ENCODE results near the gene C16orf74. TPM values are rescaled to one million over a fixed set of nuclear protein-coding genes. Genes with fewer than 3 reads are reported as not detected.
A peak's percentile ranks its signal among the peaks of the same experiment; 100 is the strongest.

C16orf74 gene
- polyA plus RNA-seq, 2 of the 4 experiments (the other 2 are of a cell fraction): 3.8 to 9.1 TPM

DNA sequence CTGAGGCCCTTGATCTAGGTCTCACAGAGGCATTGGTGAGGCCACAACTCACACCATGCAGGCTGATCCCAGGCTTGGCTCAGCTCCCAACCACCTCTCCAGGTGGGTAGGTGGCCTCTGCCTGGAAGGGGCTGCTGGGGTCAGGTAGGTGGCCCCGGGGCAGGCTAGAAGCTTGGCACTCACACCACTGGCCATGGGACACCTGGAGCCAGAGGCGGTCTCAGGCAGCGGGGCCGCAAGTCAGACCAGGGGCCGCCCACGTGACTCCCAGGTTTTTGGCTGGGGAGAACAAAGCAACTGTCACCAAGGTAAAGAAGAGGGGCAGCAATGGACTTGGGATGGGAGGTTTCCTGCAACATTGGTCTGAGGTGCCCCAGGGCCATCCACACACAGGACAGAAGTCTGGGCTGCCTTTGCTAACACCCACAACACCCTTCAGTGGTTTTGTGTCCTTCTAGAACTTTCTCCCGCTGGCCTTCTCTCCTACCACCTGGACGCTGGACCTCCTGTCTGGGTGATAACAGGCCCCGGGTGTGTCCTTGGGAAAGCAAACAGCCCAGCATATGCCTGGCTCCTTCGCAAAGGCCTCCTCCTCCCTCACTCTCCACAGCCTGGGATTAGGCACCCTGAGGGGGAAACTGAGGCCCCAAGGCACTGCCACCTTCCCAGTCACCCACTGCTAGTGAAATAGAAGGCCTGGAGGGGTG, 16.4 kb downstream of the C16orf74 start:
- ChIA-PET CTCF (interaction anchor here (0.5 to 15.5 kb wide), 2 partner anchors 15 to 23 kb away, joined by 3 to 130 read pairs; no protein-coding TSS in a partner anchor), POLR2A (no interaction called here)
- ATAC-seq: no peak
- Histone ChIP-seq H3K4me3 (no peak overlapping the region), H3K4me2 (no peak overlapping the region), H3K9me3 (no peaks in the 10 kb centered on the region), H3K4me1 (no peaks in the 10 kb centered on the region), H3K27ac (no peak overlapping the region)
- no peak for FAIRE-seq
- WGBS (ENCODE audit: missing lambda C conversion rate): 64% methylated on average over 6 of the region's 10 CpGs
- no peak for DNase-seq (ENCODE audit: low read depth in 1 of 2, low spot score in 1 of 2)
- TF ChIP-seq ESRRA (IDR thresholded peaks at IDR 0.05; ENCODE audit: borderline replicate concordance, low read length) (no peak), GATA3 (IDR thresholded peaks at IDR 0.05; ENCODE audit: borderline replicate concordance) (no peak), ZSCAN20 (CRISPR knock-in tag; IDR thresholded peaks at IDR 0.05) (no peak), EHF (CRISPR knock-in tag; IDR thresholded peaks at IDR 0.05) (no peak), CHD4 (IDR thresholded peaks at IDR 0.05; ENCODE audit: borderline replicate concordance) (no peak), SMC3 (IDR thresholded peaks at IDR 0.05) (no peak), RARB (CRISPR knock-in tag; IDR thresholded peaks at IDR 0.05) (no peak), EHMT2 (IDR thresholded peaks at IDR 0.05; ENCODE audit: low read depth) (no peak), CBX8 (IDR thresholded peaks at IDR 0.05) (no peak), EP300 (IDR thresholded peaks at IDR 0.05) (no peak), MAFK (IDR thresholded peaks at IDR 0.05; ENCODE audit: partially characterized antibody) (no peak), MAZ (IDR thresholded peaks at IDR 0.05; ENCODE audit: borderline replicate concordance, low read depth, low read length) (no peak), ZFP36 (IDR thresholded peaks at IDR 0.05; ENCODE audit: borderline replicate concordance, partially characterized antibody) (no peak), FOSL2 (IDR thresholded peaks at IDR 0.05) (no peak), FOSL2 (CRISPR knock-in tag; IDR thresholded peaks at IDR 0.05) (no peak), ZNF302 (CRISPR knock-in tag; IDR thresholded peaks at IDR 0.05) (no peak)
- TF ChIP-seq, protein P1, sequence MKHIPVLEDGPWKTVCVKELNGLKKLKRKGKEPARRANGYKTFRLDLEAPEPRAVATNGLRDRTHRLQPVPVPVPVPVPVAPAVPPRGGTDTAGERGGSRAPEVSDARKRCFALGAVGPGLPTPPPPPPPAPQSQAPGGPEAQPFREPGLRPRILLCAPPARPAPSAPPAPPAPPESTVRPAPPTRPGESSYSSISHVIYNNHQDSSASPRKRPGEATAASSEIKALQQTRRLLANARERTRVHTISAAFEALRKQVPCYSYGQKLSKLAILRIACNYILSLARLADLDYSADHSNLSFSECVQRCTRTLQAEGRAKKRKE (CRISPR knock-in tag; IDR thresholded peaks at IDR 0.05; ENCODE audit: low read depth): no peak
- TF ChIP-seq, protein P2, sequence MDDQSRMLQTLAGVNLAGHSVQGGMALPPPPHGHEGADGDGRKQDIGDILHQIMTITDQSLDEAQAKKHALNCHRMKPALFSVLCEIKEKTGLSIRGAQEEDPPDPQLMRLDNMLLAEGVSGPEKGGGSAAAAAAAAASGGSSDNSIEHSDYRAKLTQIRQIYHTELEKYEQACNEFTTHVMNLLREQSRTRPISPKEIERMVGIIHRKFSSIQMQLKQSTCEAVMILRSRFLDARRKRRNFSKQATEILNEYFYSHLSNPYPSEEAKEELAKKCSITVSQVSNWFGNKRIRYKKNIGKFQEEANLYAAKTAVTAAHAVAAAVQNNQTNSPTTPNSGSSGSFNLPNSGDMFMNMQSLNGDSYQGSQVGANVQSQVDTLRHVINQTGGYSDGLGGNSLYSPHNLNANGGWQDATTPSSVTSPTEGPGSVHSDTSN (IDR thresholded peaks at IDR 0.05): no peak
- TF ChIP-seq, protein P3, sequence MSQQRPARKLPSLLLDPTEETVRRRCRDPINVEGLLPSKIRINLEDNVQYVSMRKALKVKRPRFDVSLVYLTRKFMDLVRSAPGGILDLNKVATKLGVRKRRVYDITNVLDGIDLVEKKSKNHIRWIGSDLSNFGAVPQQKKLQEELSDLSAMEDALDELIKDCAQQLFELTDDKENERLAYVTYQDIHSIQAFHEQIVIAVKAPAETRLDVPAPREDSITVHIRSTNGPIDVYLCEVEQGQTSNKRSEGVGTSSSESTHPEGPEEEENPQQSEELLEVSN (IDR thresholded peaks at IDR 0.05; ENCODE audit: borderline replicate concordance, low read depth): no peak

DNA sequence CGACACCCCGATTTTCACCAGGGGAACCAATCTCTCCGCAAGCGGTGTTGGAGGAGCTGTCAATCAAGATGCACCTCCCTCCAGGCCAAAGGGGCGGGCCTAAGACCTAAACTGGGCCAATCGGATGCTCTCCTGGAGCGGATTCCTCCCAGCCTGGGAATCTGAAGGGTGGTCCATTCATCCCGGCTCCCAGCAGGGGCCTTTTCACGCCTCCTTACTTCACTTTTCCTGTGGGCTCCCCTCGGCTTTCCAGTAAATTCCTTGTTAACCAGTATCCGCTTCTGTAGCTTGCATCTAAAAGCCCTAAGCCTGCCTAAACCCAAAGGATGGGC, 17.1 kb downstream of the C16orf74 start:
- no peaks in the 10 kb centered on the region for H3K9me3 ChIP-seq
- WGBS (ENCODE audit: missing lambda C conversion rate): 85% methylated on average over 11 of the region's 11 CpGs
- POLR2A ChIA-PET: no interaction called here
- DNase-seq (ENCODE audit: low read depth in 1 of 2, low spot score in 1 of 2) (peak; percentile 33 to 47), FAIRE-seq (no peak), ATAC-seq (peak in 1 of 2 experiments; percentile 72; a peak in 3 of 6 replicates)
- no peak overlapping the region for H3K4me2 ChIP-seq
- no peaks in the 10 kb centered on the region for H3K4me1 ChIP-seq
- no peak overlapping the region for H3K27ac ChIP-seq
- no peak overlapping the region for H3K4me3 ChIP-seq
- CTCF ChIA-PET: interaction anchor here (15.5 kb wide), 1 partner anchor 15 kb away, joined by 130 read pairs; no protein-coding TSS in a partner anchor
- TF ChIP-seq HDAC2 (IDR thresholded peaks at IDR 0.05) (no peak), TP53 (CRISPR knock-in tag; IDR thresholded peaks at IDR 0.05) (no peak), POLR2AphosphoS2 (conservative IDR thresholded peaks at IDR 0.05; ENCODE audit: low read length) (no peak), NR3C1 (IDR thresholded peaks at IDR 0.05) (no peak), MAZ (IDR thresholded peaks at IDR 0.05; ENCODE audit: borderline replicate concordance, low read depth, low read length) (no peak), KDM5A (IDR thresholded peaks at IDR 0.05) (no peak), RCOR1 (IDR thresholded peaks at IDR 0.05; ENCODE audit: low read depth, low read length) (no peak), HEYL (CRISPR knock-in tag; IDR thresholded peaks at IDR 0.05) (no peak), FOSB (CRISPR knock-in tag; IDR thresholded peaks at IDR 0.05) (no peak), JUNB (IDR thresholded peaks at IDR 0.05) (no peak)
- TF ChIP-seq, protein P4, sequence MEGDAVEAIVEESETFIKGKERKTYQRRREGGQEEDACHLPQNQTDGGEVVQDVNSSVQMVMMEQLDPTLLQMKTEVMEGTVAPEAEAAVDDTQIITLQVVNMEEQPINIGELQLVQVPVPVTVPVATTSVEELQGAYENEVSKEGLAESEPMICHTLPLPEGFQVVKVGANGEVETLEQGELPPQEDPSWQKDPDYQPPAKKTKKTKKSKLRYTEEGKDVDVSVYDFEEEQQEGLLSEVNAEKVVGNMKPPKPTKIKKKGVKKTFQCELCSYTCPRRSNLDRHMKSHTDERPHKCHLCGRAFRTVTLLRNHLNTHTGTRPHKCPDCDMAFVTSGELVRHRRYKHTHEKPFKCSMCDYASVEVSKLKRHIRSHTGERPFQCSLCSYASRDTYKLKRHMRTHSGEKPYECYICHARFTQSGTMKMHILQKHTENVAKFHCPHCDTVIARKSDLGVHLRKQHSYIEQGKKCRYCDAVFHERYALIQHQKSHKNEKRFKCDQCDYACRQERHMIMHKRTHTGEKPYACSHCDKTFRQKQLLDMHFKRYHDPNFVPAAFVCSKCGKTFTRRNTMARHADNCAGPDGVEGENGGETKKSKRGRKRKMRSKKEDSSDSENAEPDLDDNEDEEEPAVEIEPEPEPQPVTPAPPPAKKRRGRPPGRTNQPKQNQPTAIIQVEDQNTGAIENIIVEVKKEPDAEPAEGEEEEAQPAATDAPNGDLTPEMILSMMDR (IDR thresholded peaks at IDR 0.05): no peak
- TF ChIP-seq, protein P2 (IDR thresholded peaks at IDR 0.05): no peak
- TF ChIP-seq, protein P5, sequence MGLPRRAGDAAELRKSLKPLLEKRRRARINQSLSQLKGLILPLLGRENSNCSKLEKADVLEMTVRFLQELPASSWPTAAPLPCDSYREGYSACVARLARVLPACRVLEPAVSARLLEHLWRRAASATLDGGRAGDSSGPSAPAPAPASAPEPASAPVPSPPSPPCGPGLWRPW (IDR thresholded peaks at IDR 0.05): no peak
- TF ChIP-seq, protein P3 (IDR thresholded peaks at IDR 0.05; ENCODE audit: borderline replicate concordance, low read depth): no peak
- TF ChIP-seq, protein P6, sequence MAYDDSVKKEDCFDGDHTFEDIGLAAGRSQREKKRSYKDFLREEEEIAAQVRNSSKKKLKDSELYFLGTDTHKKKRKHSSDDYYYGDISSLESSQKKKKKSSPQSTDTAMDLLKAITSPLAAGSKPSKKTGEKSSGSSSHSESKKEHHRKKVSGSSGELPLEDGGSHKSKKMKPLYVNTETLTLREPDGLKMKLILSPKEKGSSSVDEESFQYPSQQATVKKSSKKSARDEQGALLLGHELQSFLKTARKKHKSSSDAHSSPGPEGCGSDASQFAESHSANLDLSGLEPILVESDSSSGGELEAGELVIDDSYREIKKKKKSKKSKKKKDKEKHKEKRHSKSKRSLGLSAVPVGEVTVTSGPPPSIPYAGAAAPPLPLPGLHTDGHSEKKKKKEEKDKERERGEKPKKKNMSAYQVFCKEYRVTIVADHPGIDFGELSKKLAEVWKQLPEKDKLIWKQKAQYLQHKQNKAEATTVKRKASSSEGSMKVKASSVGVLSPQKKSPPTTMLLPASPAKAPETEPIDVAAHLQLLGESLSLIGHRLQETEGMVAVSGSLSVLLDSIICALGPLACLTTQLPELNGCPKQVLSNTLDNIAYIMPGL (CRISPR knock-in tag; IDR thresholded peaks at IDR 0.05; ENCODE audit: borderline replicate concordance): no peak
